Measurements from ENCODE around the gene MPC2. TPM values are rescaled to one million over a fixed set of nuclear protein-coding genes. Genes with fewer than 3 reads are reported as not detected.

The MPC2 gene
- total RNA-seq, 2 experiments from 2014 or later = 61.1 to 61.6 TPM

GRCh38 chr1:167924102-167924501, 12.8 kb downstream of the MPC2 start:
- H3K9me3 Mint-ChIP-seq = no peaks in the 10 kb centered on the region
- no peaks in the 10 kb centered on the region for H3K27me3 Mint-ChIP-seq
- H3K27ac Mint-ChIP-seq = no peak overlapping the region
- H3K4me1 Mint-ChIP-seq = peaks cover 6% of the 10 kb centered on the region
- H3K36me3 Mint-ChIP-seq = peaks cover 6% of the 10 kb centered on the region
- no peak for DNase-seq
- no peak overlapping the region for H3K4me3 Mint-ChIP-seq

DNA sequence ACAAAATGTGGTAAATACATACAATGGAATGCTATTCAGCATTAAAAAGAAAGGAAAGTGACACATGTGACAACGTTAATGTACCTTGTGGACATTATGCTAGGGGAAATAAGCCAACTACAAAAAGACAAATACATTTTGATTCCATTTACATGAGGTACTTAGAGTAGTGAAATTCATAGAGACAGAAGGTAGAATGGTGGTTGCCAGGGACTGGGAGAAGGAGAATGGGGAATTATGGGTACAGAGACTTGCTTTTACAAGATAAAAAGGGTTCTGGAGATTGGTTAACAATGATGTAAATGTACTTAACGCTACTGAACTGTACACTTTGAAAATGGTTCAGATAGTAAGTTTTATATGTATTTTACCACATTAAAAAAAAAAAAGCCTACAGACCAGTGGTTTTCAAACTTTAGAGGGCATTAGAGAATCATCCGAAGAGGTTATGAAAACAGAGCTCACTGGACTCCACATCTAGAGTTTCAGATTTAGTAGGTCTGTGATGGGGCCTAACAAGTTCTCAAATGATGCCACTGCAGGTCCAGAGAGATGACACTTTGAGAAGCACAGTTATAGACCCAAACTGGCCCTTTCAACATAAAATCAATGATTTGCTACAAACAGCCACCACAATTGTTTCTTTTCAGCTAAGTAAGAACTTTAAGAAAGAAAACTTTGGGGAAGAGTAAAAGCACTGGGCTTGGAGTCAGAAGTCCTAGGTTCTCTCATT, 13.4 kb downstream of the MPC2 start:
- H3K4me3 Mint-ChIP-seq = no peak overlapping the region
- peaks cover 6% of the 10 kb centered on the region for H3K4me1 Mint-ChIP-seq
- H3K9me3 Mint-ChIP-seq = no peaks in the 10 kb centered on the region
- H3K27me3 Mint-ChIP-seq = no peaks in the 10 kb centered on the region
- peaks cover 6% of the 10 kb centered on the region for H3K36me3 Mint-ChIP-seq
- DNase-seq = no peak
- H3K27ac Mint-ChIP-seq = no peak overlapping the region

GRCh38 chr1:167922611-167923074, 14.2 kb downstream of the MPC2 start:
- Mint-ChIP-seq H3K27ac (no peak overlapping the region), H3K4me3 (no peak overlapping the region), H3K4me1 (peaks cover 6% of the 10 kb centered on the region), H3K9me3 (no peaks in the 10 kb centered on the region), H3K27me3 (no peaks in the 10 kb centered on the region), H3K36me3 (peaks cover 8% of the 10 kb centered on the region)
- DNase-seq = no peak

DNA sequence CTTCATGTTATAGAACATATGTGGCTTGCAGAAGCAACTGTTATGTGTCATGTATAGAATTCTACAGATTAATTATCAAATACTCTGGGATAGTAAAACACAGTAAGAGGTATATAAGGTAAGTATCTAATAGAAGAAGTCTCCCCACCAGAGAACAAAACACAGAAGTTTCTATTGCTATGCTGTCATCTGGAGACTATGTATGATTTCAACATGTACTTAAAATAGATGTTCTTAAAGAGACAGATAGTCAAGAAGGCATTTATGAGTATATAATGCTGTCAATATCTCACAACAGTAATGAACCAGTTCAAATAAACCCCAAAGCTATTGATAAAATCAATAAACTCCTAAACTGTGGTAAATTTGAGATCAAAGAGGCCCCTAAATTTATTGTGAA, 14.8 kb downstream of the MPC2 start:
- Mint-ChIP-seq H3K36me3 (peaks cover 8% of the 10 kb centered on the region), H3K27me3 (no peaks in the 10 kb centered on the region), H3K4me1 (peaks cover 6% of the 10 kb centered on the region), H3K9me3 (no peaks in the 10 kb centered on the region), H3K27ac (no peak overlapping the region), H3K4me3 (no peak overlapping the region)
- DNase-seq = no peak

DNA sequence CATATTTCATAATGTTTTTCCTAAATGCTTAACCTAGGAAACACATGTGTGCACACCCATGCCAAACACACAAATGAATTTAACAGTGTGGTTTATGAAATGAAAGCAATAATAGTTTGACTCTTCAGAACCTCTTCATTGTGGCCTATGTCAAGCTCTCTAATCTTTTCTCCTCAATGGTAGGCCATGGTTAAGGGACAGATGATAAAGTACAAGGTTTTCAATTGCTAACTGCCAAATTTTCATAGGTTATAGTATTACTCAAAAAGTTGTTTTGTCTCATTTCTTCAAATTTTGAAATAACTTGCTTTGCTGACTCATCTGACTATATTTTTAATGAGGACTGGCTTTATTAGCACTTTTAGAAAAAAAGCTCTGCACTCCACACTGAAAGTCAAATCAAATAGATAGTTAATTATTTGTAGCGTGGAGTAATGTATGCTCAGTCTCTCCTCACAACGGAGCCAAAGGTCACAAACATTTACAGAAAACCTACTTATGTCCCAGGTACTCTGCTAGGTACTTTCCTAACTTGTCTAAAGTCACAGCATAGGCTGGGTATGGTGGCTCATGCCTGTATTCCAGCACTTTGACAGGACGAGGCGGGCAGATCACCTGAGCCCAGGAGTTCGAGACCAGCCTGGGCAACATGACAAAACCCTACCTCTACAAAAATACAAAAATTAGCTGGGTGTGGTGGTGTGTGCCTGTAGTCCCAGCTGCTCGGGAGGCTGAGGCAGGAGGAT, 19.9 kb downstream of the MPC2 start:
- no peak for DNase-seq

GRCh38 chr1:167915569-167915968, 21.3 kb downstream of the MPC2 start:
- no peak overlapping the region for H3K4me3 Mint-ChIP-seq
- no peaks in the 10 kb centered on the region for H3K27me3 Mint-ChIP-seq
- H3K27ac Mint-ChIP-seq = no peak overlapping the region

More for the DNA sequence above, 19.9 kb downstream of the MPC2 start:
- H3K36me3 Mint-ChIP-seq = peaks cover 2% of the 10 kb centered on the region
- H3K27ac Mint-ChIP-seq = no peak overlapping the region
- no peaks in the 10 kb centered on the region for H3K27me3 Mint-ChIP-seq
- no peaks in the 10 kb centered on the region for H3K9me3 Mint-ChIP-seq
- H3K4me3 Mint-ChIP-seq = no peak overlapping the region
- peaks cover 1% of the 10 kb centered on the region for H3K4me1 Mint-ChIP-seq

DNA sequence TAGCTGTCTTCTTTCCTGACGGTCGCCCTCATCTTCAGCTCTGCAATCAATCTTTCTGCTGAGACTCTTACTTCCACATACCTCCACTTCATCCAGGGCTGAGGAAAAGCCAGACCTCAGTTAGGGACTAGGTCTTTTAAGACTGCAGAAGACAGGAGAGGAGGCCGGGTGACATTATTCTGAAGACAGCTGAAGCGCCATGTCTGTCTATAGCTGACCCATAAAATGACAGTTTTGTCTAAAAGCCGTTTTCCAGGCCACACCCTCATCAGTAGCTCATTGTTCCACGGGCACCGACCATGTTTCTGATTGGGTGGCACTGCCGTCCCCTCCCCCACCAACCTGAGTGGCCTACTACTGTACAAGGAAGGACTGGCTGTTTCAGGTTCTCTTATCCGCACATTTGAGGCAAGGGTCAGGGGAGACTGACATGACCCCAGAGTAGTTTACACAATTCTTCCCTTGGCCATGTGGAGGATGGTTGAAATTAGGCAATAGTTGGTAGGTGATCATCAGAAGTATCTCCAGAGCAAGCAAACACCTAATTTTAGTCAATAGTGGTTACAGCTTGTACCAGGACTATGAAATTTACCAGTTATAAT, 22.9 kb downstream of the MPC2 start, which contains the start of gene ADCY10:
Gene ADCY10 (minus strand): TSS at position 240 of the 602 bp plus-strand sequence. CDS start 8,994 bp downstream, outside the sequence.
- Mint-ChIP-seq H3K9me3 (peaks cover 6% of the 10 kb centered on the region), H3K27ac (no peak within 1 kb of the TSS), H3K36me3 (peaks cover 7% of the 10 kb centered on the region), H3K4me3 (no peak within 1 kb of the TSS), H3K4me1 (no peaks in the 10 kb centered on the region), H3K27me3 (no peaks in the 10 kb centered on the region)
- DNase-seq = no peak

More at GRCh38 chr1:167915569-167915968, 21.3 kb downstream of the MPC2 start:
- Mint-ChIP-seq H3K4me1 (no peaks in the 10 kb centered on the region), H3K36me3 (peaks cover 2% of the 10 kb centered on the region), H3K9me3 (no peaks in the 10 kb centered on the region)
- no peak for DNase-seq

DNA sequence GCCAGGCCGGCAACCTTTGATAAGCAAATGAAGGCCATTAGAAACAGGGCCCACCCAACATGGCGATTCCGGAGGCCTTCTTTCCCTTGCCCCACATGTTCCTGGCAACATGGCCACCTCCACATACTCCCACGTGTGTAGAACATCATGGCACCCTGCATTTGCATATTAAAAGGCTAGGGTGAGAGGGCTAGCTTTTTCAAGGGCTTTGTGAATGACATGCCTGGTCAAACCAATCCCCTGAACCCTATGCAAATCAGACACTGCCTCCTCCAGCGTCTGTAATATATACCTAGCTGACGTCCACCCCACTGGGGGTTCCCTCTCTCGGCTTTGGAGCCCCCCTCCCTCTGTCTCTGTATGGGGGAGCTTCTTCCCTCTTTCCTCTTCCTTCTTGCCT, 24.6 kb downstream of the MPC2 start:
- no peak overlapping the region for H3K4me3 Mint-ChIP-seq

DNA sequence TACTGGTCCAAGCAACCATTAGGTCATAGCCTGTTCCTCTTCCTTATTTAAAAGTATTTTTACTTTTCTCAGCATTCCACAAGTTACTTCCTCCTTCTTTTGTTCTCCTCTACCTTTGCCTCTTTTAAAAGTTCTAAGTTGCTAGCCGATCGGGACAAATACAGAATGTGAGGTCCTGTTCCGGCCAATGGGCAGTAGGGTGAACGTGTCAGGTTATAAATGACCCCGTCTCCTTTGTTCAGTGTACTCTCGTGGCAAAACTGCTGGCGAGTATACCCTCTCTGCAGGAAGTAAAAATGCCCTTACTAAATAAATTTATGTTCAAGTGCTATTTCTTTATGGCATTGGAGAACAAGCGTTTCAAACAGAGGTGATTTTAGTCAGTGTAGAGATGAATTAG, 25.5 kb downstream of the MPC2 start:
- Mint-ChIP-seq H3K36me3 (peaks cover 5% of the 10 kb centered on the region), H3K27me3 (no peaks in the 10 kb centered on the region), H3K4me3 (no peak overlapping the region), H3K9me3 (peaks cover 6% of the 10 kb centered on the region), H3K4me1 (no peaks in the 10 kb centered on the region), H3K27ac (no peak overlapping the region)
- DNase-seq = no peak

More for the DNA sequence above, 24.6 kb downstream of the MPC2 start:
- H3K36me3 Mint-ChIP-seq = peaks cover 5% of the 10 kb centered on the region
- H3K27me3 Mint-ChIP-seq = no peaks in the 10 kb centered on the region
- no peak for DNase-seq
- H3K9me3 Mint-ChIP-seq = peaks cover 6% of the 10 kb centered on the region
- no peak overlapping the region for H3K27ac Mint-ChIP-seq
- H3K4me1 Mint-ChIP-seq = no peaks in the 10 kb centered on the region

GRCh38 chr1:167910530-167910929, 26.3 kb downstream of the MPC2 start:
- Mint-ChIP-seq H3K4me1 (no peaks in the 10 kb centered on the region), H3K9me3 (peaks cover 6% of the 10 kb centered on the region), H3K36me3 (peaks cover 5% of the 10 kb centered on the region), H3K4me3 (no peak overlapping the region), H3K27ac (no peak overlapping the region), H3K27me3 (no peaks in the 10 kb centered on the region)
- DNase-seq = no peak

GRCh38 chr1:167909691-167910180, 27.1 kb downstream of the MPC2 start:
- no peak overlapping the region for H3K27ac Mint-ChIP-seq
- peaks cover 5% of the 10 kb centered on the region for H3K36me3 Mint-ChIP-seq
- no peaks in the 10 kb centered on the region for H3K27me3 Mint-ChIP-seq

DNA sequence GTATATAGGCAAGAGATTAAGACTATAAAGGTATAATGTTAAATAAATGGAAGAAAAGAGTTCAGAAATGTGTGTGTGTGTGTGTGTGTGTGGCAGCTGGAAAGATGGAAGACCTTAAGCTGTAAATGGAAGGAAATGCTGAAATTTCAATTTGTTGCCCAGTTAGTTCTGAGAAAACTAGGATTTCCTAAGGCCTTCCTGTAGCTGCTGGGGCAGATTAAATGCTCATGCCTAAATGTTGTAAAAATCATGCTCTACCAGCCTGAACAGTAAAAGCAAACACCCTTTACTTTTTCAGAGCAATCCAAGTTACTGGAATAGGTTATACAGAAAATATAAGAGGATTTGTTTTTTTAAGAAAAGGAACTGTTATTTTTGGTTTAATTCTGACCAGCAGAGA, 31.2 kb downstream of the MPC2 start:
- no peak for DNase-seq
- Mint-ChIP-seq H3K36me3 (peaks cover 5% of the 10 kb centered on the region), H3K27ac (no peak overlapping the region), H3K9me3 (peaks cover 6% of the 10 kb centered on the region), H3K27me3 (no peaks in the 10 kb centered on the region), H3K4me3 (no peak overlapping the region), H3K4me1 (no peaks in the 10 kb centered on the region)

More at GRCh38 chr1:167909691-167910180, 27.1 kb downstream of the MPC2 start:
- Mint-ChIP-seq H3K4me1 (no peaks in the 10 kb centered on the region), H3K9me3 (peaks cover 6% of the 10 kb centered on the region), H3K4me3 (no peak overlapping the region)
- DNase-seq = no peak

GRCh38 chr1:167905182-167905581, 31.7 kb downstream of the MPC2 start:
- Mint-ChIP-seq H3K9me3 (peaks cover 4% of the 10 kb centered on the region), H3K4me1 (no peaks in the 10 kb centered on the region), H3K4me3 (no peak overlapping the region), H3K27me3 (no peaks in the 10 kb centered on the region), H3K36me3 (peaks cover 2% of the 10 kb centered on the region), H3K27ac (no peak overlapping the region)
- DNase-seq = no peak

- no peaks in the 10 kb centered on the region for H3K27me3 Mint-ChIP-seq
- H3K4me1 Mint-ChIP-seq = no peaks in the 10 kb centered on the region
- no peak for DNase-seq
- H3K36me3 Mint-ChIP-seq = no peaks in the 10 kb centered on the region
- H3K4me3 Mint-ChIP-seq = no peak overlapping the region
- H3K9me3 Mint-ChIP-seq = no peaks in the 10 kb centered on the region
- H3K27ac Mint-ChIP-seq = no peak overlapping the region
Measured at GRCh38 chr1:167904652-167905130, 32.2 kb downstream of the MPC2 start.

DNA sequence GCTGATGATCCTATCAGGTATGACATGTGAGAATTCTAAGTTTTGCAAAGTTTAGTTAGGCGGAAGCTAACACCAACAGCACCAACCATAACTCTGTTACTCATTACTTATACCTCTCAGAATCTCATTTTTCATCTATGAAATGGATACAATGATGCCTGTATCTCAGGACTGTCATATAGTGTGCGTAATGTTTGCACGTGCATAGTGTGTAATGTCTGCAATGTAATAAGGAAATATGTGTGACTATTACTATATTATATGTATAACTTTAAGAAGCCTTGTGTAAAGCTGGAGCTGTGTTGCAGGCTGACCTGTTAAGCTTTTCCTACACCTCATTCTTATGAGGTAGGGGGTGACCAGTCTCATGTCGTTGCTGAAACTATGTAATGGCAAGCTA, 36.0 kb downstream of the MPC2 start:
- Mint-ChIP-seq H3K9me3 (no peaks in the 10 kb centered on the region), H3K27ac (no peak overlapping the region), H3K4me3 (no peak overlapping the region), H3K27me3 (no peaks in the 10 kb centered on the region), H3K4me1 (no peaks in the 10 kb centered on the region), H3K36me3 (no peaks in the 10 kb centered on the region)
- no peak for DNase-seq
